NCI-H1417 treated with DMSO at 0.1 percent for 48 hours (cell line): ENCODE data around the gene GAPVD1.
"Not testable (repeated sequence)": the region's sequence is repeated elsewhere in the genome, so short reads cannot be mapped to it uniquely, and the experiment has no call there.

Experiments used
- DNase-seq: peaks from one replicate; lab custom pipeline; 2025; lab: John Stamatoyannopoulos, UW

The GAPVD1 gene

DNA sequence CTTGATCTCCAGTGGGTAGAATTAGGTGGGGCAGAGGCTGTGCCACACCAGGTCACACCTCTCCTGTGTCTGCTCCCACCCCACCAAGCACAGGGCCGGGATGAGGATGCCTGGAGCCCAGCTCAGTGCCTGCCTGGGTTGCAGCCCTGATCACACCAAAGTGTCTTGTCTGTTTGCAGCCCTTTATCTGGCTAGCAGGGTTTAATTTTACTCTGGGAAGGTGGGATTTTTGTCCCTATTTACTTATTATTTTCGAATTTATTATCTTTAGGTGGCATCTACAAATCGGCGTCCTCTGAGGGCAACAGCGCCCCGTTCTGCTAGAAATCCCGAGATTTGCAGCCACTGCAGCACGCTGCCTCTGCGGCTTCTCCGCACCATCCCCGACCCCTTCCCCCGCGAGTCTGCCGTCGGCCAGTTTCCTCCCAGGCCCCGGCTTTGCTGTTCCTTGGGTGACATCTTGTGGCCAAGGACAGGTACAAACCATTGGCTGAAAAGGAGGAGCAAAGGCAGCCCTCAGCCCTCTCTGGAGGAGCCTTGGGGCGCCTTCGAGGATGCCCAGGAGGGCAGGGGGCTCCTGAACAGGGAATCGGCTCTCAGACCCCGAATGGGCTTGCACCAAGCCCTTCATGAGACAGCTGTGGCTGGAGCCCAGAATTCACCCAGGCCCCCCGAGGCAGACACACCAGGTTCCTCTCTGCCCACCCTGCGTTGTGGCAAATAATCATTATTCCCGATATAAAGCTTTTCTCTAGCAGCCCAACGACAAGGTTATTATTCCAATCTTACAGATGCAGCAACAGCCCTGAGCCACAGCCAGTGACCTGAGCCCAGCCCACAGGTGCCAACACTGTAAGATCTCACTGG is 113.0 kb downstream of the GAPVD1 start:
- DNase-seq, result no peak

DNA sequence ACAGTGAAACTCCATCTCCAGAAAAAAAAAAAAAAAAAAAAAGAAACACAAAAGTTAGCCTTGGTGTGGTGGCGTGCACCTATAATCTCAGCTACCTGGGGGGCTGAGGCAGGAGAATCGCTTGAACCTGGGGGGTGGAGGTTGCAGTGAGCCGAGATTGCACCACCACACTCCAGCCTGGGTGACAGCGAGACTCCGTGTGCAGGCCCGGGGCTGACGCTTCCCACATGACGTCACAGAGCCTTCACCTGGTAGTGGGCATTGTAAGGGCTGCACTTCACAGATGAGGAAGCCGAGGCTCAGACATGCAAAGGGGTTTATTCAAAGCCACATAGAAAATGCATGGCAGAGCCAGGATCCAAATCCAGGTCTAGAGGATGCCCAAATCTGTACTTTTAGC is 114.2 kb downstream of the GAPVD1 start:
- DNase-seq, result no peak

DNA sequence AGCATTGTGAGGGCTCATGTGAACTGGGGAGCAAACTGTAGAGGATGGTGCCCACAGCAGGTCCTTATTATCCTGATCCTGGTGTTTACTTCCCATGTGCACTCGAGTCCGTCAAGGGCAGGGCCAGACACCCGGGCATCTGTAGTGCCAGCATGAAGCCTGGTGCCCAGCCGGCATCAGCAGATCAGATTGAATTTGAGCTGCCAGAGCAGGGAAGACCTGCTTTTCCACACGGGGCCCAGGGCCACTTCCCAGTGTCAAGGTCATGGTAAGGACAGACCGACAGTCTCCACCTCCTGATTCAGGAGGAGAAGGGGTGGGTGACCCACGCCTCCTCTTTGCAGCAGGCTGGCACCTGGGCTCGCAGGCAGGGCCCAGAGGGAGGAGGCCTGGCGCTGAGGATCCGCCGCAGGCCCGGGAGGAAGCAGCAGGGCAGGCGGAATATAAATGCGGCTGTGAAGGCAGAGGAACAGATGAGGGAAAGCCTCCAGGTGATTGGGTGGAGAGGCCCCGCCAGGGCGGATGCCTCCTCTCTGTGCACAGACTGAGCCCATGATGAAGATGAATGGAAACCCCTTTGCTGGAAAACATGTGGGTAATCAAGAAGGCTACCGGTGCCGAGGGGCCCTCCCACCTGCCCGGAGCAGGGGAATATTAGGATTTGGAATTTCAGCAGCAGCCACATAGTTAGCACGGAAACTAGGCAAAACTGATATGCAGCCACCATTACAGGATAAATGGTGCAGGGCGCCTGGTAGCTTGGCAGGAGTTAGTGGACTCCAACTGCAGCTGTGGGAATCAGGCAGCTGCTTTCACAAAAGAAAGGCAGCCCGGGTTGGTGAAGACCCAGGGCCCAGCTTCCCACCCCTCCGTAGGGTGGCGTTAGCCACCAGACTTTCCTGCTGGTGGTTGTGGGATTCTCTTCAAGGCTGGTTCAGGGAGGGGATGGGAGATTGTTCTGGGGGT is 114.9 kb downstream of the GAPVD1 start:
- DNase-seq, result no peak

DNA sequence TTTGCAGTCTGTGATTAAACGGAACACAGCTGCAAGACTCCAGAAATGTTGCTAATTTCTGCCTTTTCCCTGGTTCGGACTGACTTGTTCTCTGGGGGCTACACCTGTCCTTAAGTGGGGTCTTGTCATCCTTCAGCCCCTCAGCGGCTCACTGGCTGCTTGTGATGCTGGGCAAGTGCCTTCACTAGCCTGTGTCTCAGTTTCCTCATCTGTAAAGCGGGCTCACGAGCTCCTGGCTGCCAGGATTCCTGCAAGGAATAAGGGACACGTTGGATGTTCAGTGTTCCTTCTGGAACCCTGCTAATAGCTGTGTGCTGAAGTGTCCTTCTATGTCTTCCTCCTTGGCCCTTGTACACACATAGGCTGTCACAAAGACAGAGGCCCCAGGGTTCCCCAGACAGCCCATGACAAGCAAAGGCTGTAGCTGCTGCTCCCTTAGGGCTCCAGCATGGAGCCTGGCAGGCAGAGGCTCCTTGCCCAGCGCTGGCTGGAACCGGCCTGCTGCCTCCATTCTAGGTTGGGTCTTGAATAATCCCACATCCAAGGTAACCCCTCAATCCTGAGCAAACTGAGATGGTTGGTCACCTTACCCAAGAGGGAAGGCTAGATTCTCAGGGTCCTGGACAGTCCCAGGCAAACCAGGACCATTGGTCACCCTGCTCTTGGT is 116.1 kb downstream of the GAPVD1 start:
- no peak for DNase-seq

DNA sequence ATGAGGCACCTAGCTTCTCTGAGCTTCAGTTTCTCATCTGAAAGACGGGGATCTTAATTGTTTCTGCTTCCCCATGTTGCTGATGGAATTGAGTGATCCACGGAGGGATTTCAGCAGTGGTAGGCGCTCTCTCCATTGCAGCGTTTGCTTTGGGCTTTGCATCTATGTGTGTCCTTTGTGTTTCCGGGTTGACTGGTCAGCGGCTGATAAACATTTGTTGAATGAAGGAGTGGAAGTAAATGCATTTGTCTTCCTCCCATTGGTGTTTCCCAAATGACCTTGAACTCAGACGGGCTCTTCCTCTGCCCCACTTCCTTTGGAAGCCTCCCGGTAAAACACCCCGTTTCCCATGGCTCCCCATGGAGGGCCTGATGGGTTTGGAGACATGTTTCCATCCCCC is 117.2 kb downstream of the GAPVD1 start:
- DNase-seq, result no peak

DNA sequence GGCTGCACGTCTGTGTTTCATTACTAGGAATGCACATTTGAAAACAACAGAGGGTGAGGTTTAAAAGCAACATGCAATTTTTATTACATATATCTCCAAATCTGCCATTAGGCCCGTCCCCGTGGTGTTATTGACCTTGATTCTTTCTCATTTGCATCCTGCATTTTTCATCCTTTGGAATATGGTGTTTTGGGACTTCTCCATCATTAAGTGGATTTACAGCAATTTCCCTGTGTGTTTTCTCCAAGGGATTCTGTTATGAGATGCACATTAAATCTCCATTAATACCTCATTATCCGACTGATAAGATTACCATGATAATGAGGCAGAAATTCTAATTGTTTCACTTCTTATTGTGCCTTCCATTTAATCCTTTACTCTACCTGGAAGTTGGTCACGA is 117.6 kb downstream of the GAPVD1 start:
- DNase-seq, result no peak

DNA sequence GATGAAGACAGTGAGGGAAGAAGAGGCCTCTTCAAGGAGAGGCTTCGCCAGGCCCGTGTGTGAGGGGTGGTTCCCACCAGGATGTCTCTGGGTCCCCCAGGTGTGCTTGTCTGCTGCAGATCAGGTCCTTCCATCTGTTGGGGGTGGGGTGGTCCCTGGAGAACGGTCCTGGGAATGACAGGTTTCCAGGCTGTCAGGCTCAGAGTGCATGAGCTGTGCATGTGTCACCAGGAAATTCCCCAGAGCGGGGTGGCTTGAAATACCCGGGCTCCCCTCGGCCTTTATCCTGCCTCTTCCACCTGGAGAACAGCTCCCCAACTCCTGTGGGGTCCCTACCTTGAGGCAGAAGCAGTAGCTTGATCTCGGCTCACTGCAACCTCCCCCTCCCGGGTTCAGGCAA is 118.8 kb downstream of the GAPVD1 start:
- no peak for DNase-seq

DNA sequence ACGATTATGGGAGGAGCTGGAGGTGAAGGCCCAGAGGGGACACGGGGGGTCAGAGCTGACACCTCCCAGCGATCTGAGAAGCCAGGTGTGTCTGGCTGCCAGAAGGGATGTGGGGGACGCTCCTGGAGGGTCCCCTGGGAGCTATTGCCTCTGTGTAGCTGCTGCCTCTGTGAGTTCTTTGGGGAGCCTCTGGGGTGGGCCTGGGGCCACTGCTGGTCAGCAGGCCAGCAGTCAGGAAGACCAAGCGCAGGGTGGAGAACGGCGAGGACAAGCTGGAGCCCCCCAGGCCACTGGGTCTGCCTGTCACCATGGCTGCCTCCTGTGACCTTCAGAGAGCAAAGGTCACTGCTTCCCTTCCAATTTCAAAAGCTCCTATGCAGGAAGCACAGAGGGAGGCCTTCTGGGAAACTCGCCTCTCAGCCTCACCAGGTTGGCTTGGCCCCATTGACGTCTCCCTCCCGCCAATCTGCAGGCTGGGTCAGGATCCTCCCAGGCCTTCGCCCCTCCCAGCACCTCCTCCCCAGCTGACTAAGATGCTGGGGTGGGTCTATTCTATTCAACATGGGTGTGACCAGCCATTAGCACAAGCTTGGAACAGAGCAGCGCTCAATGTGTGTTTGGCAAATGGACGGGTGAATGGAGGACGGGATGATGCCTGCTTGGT is 126.4 kb downstream of the GAPVD1 start:
- DNase-seq, result no peak

DNA sequence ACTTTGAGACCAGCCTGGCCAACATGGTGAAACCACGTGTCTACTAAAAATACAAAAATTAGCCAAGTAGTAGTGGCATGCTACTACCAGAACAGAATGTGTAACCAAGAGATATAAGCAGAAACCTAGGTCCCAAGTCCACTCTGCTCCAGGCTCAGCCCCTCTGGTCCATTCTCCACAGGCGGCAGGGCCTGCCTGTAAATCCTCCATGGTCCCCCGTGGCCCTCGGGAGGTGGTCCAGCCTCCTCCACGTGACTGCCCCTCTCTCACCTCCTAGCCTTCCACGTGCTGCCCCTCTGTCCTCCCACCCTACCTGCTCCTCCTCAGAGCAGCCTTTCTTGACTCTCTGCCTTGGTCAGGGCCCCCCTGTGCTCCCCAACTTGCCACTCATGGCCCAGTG is 127.4 kb downstream of the GAPVD1 start:
- DNase-seq, result no peak

DNA sequence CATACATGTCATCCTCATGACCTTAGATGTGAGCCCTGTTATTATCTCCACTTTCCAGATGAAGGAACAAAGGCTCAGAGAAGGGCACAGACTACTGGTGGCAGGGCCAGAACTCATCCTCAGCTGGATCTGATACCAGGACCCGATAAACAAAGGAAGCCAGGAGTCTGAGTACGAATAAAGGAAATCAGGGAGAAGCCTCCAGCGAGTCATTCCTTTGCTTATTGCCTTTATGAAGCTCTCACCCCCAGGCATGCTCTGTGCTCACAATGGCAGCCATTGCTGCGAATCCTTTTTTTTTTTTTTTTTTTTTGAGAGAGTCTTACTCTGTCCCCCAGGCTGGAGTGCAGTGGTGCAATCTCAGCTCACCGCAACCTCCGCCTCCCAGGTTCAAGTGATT is 130.1 kb downstream of the GAPVD1 start:
- DNase-seq, result no peak

DNA sequence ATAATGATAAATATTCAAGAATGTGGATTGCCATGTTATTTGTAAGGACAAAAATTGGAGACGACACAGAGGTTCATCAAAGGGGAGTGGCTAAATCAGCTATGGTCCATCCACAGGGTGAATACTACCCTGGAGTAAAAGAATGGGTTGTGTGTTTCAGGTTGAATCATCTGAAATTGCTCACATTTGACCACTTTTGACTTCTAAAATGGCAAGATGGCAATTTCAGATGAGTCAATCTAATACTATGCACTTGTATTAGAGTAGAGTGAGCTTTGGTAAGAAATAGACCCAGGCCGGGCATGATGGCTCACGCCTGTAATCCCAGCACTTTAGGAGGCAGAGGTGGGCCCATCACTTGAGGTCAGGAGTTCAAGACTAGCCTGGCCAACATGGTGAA is 131.8 kb downstream of the GAPVD1 start:
- no peak for DNase-seq

DNA sequence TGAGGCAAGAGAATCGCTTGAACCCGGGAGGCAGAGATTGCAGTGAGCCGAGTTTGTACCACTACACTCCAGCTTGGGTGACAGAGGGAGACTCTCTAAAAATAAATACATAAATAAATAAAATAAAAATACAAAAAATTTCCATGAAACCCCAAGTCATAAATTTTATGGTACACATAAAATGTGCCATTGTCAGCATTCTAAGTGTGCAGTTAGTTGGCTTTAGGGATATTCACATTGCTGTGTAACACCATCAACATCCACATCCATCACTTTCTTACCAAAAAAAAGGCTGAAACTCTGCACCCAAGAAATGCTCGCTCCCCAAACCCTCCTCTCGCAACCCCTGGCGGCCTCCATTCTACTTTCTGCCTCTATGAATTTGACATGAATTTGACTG is 135.2 kb downstream of the GAPVD1 start:
- DNase-seq, result no peak

DNA sequence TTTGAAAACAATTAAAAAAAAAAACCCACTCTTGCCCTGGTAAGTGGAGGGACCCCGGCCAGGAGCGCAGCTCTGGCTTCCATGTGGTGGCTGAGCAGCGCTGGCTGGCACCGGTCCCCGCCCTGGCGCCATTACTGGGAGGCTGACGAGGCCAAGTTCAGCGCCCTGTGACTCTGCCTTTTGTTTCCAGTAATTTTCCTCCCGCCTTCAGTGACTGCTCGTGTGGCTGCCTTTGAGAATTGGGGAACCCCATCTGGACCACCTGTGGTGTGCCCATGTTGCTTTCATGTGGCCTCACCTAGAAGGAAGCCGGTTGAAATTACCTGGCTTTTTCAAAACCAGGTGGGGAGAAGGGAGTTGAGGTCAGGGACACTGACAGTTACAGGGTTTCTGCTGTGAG is 136.1 kb downstream of the GAPVD1 start:
- DNase-seq, result no peak

DNA sequence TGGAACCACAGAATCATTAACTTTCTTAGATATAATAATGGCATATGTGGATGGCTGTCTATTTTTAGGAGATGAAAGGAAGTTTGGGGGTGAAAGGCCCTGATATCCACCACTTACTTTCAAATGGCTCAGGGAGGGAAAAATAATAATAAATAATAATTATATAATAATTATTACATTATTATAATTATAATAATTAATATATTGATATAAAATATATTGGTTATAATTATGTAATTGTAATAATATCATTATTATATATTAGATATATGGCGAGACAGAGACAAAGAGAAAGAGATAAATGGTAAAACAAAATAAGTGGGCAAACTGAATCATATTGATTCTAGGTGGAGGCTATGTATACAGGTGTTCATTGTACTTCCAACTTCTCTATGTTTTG is 136.6 kb downstream of the GAPVD1 start:
- no peak for DNase-seq

DNA sequence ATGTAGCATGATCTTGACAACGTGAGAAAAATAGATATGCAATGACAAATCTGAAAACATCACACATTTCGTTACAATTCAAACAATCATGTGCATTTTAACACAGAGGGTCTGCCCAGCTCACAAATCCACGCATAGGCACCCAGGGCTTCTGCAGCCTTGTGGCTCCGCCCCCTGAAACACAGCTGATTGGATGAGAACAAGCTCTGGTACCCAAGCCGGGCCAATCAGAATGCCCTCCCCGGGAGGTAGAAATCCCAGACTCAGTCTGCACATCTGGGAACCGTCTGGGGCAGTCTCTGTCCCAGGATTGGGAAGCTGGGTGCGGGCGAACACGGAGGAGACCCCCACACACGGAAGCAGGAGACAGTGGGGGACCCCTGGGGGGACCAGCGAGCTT is 137.5 kb downstream of the GAPVD1 start:
- DNase-seq, result no peak

DNA sequence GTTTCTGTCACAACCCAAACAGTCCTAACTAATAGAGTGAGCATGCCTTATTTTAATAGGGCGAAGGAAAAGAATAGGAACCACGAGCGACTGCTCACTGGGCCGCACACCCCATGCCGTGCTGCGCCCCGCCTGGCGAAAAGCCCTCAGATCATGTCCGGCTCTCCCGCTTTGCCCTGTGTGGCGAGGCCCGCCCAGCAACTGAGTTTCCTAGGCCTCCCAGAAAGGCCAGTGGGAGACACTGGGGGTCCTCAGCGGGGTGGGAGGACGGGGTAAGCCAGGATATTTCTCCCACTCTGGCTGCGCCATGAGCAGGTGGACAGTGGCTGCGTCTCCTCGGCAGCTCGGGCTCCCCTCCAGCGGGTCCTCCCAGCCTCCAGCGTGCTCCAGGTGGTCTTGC is 138.0 kb downstream of the GAPVD1 start:
- DNase-seq, result no peak

DNA sequence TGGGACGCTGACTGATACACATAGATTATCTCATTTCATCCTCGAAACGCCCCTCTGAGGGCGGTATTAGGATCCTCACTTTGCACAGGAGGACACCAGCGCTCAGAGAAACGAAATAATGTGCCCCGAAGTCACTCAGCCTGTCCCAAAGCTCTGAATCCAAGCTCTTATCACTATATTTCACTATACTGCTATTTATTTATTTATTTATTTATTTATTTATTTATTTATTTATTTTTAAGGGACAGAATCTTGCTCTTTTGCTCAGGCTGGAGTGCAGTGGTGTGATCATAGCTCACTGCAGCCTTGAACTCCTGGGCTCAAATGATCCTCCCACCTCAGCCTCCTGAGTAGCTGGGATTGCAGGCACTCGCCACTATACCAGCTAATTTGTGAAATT is 138.6 kb downstream of the GAPVD1 start:
- DNase-seq, result not testable (repeated sequence)

DNA sequence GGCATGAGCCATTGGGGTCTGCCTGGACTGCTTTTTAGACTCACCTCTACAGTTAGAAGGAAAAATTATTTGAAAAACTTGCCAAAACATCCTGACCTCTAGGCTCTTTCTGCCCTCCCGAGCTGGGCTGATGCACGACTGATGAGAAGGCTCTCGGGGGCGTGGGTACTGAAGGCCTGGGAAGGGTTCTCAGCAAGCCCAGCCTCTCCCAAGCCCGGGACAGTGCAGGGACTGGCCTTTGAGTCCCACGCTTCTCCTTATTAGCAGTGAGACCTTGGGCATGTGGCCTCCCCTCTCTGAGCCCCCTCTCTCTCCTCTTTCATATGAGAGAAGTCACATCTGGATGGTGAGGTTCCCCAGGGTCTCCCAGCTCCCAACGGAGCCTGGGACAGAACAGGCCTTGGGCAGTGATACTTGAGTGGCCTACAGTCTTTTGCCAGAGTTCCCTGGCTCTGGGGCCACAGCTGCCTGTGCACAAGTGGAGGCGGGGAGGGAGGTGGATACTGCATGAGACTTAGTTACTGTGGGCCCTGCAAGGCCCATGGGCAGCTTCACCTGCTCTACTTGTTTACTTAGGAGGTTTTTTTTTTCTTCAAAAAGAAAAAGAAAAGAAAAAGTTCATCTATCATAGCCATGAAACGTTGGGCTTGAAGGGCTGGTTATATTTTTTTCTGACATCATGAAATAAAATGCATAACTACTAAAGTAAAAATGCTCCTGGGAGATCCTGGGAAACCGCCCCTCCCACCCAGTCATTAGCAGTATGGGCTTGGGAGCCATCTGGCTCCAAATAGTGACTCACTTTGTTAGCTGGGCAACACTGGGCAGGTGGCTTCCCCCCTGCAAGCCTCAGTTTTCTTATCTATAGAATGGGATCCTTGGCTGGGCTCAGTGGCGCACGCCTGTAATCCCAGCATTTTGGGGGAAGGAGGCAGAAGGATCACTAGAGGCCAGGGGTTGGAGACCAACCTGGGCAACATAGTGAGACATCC is 139.4 kb downstream of the GAPVD1 start:
- no peak for DNase-seq

DNA sequence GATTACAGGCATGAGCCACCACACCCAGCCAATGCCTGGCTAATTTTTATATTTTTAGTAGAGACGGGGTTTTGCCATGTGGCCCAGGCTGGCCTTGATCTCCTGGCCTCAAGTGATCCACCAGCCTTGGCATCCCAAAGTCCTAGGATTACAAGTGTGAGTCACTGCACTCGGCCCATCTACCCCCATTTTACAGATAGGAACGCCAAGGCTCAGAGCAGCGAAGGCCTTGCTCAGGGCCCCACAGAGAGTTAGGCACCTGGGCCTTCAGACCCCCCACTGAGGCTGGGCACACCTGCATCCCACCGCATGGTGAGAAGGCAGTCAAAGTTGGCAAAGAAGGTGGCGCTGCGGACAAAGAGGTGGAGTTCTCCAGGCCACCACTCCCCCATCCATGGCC is 143.1 kb downstream of the GAPVD1 start:
- no peak for DNase-seq

DNA sequence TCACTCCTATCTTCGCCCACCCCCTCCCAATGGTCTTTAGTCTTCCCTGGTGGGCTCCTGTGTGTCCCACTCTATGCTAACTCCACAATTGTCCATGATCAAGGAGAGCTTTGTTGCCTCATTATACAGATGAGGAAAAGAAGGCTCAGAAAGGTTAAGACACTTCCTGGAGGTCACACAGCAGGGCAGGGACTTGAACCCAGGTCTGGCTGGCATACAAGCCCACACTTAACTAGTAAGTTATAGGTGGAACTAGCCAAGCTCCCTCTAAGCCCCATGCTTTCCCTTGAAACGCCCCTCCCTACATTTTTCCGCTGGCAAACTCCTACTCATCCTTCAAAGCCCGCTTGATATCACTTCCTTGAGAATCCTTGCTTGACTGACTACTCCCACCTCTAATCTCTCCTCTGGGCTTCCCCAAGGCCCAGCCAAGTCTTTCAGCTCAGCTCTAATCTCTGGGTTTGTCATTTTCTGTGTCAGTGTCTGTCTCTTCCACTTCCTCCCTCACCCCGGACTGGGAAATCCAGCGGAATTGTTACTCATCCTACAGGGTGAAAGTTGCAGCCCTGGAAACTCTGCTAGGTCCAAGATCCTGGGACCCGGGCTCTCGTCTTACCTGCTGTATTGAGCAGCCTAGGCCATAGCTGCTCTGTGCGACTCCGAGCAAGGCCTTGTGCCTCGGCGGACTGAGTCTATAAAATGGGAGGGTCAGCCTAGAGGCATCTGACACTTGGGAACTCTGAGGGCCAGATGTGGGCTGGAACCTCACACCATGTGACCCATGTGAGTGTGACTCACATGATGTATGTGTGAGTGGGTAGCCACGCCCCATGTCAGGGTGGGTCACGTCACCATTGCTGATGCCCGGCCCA is 144.5 kb downstream of the GAPVD1 start:
- DNase-seq, result no peak
